ENCODE results near the gene CACNB3. TPM values are rescaled to one million over a fixed set of nuclear protein-coding genes. Genes with fewer than 3 reads are reported as not detected.

Gene CACNB3
- total and polyA plus RNA-seq, 2 of the 13 experiments (the other 11 are each of a cell fraction or from before 2014, with no cell fraction given): 0.29 to 0.54 TPM

- TF ChIP-seq FOXP4 (CRISPR knock-in tag; IDR thresholded peaks at IDR 0.05) (0 out of 2 replicates have a peak, but pooled peaks have one; percentile 6), NFIC (IDR thresholded peaks at IDR 0.05; ENCODE audit: low read length) (no peak), HNRNPUL1 (IDR thresholded peaks at IDR 0.05; ENCODE audit: low read depth, low read length) (no peak), CHD4 (IDR thresholded peaks at IDR 0.05; ENCODE audit: borderline replicate concordance, low read length) (no peak), MEF2D (CRISPR knock-in tag; IDR thresholded peaks at IDR 0.05) (no peak), ZNF574 (CRISPR knock-in tag; IDR thresholded peaks at IDR 0.05) (peak; percentile 42; the same call in 1 of the 2 replicates), ZNF746 (CRISPR knock-in tag; IDR thresholded peaks at IDR 0.05) (no peak), ZNF747 (CRISPR knock-in tag; IDR thresholded peaks at IDR 0.05; ENCODE audit: borderline replicate concordance) (0 out of 2 replicates have a peak, but pooled peaks have one; percentile 31), MIXL1 (CRISPR knock-in tag; IDR thresholded peaks at IDR 0.05) (no peak), CBX5 (CRISPR knock-in tag; IDR thresholded peaks at IDR 0.05; ENCODE audit: borderline replicate concordance) (no peak), ZNF629 (CRISPR knock-in tag; conservative IDR thresholded peaks at IDR 0.05) (no peak), PAWR (CRISPR knock-in tag; IDR thresholded peaks at IDR 0.05; ENCODE audit: borderline replicate concordance) (no peak), SP140L (CRISPR knock-in tag; IDR thresholded peaks at IDR 0.05; ENCODE audit: borderline replicate concordance) (no peak), NBN (conservative IDR thresholded peaks at IDR 0.05) (no peak), BHLHE40 (IDR thresholded peaks at IDR 0.05; ENCODE audit: low read length) (no peak)
- TF ChIP-seq, protein P1, sequence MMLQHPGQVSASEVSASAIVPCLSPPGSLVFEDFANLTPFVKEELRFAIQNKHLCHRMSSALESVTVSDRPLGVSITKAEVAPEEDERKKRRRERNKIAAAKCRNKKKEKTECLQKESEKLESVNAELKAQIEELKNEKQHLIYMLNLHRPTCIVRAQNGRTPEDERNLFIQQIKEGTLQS (CRISPR knock-in tag; IDR thresholded peaks at IDR 0.05): no peak
- TF ChIP-seq, protein P2, sequence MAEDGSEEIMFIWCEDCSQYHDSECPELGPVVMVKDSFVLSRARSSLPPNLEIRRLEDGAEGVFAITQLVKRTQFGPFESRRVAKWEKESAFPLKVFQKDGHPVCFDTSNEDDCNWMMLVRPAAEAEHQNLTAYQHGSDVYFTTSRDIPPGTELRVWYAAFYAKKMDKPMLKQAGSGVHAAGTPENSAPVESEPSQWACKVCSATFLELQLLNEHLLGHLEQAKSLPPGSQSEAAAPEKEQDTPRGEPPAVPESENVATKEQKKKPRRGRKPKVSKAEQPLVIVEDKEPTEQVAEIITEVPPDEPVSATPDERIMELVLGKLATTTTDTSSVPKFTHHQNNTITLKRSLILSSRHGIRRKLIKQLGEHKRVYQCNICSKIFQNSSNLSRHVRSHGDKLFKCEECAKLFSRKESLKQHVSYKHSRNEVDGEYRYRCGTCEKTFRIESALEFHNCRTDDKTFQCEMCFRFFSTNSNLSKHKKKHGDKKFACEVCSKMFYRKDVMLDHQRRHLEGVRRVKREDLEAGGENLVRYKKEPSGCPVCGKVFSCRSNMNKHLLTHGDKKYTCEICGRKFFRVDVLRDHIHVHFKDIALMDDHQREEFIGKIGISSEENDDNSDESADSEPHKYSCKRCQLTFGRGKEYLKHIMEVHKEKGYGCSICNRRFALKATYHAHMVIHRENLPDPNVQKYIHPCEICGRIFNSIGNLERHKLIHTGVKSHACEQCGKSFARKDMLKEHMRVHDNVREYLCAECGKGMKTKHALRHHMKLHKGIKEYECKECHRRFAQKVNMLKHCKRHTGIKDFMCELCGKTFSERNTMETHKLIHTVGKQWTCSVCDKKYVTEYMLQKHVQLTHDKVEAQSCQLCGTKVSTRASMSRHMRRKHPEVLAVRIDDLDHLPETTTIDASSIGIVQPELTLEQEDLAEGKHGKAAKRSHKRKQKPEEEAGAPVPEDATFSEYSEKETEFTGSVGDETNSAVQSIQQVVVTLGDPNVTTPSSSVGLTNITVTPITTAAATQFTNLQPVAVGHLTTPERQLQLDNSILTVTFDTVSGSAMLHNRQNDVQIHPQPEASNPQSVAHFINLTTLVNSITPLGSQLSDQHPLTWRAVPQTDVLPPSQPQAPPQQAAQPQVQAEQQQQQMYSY (CRISPR knock-in tag; IDR thresholded peaks at IDR 0.05): no peak
Observed at GRCh38 chr12:48810903-48811431, 7.3 kb upstream of the CACNB3 start (continued).
